HepG2 (cell line): Measurements from ENCODE around the gene SMARCB1. TPM values are rescaled to one million over a fixed set of nuclear protein-coding genes. Genes with fewer than 3 reads are reported as not detected.

Experiments used
- CENPX ChIP-seq: sonication (generic); formaldehyde crosslinking; IDR thresholded peaks from 2 replicates; pipeline ENCODE4 v1.9.0; 2021; ENCODE audit warnings: mild to moderate bottlenecking, missing genetic modification reagents, moderate library complexity
- FOXA3 ChIP-seq: IDR thresholded peaks from 2 replicates; pipeline ENCODE4 v1.6.1; 2016; ENCODE audit warnings: missing genetic modification reagents, missing compliant biosample characterization
- GPN1 ChIP-seq: sonication (generic); formaldehyde crosslinking; IDR thresholded peaks from 2 replicates; pipeline ENCODE4 v1.5.1; 2020; ENCODE audit warnings: missing genetic modification reagents, borderline replicate concordance
- HMGA1 ChIP-seq: sonication (generic); formaldehyde crosslinking; conservative IDR thresholded peaks from 2 replicates; pipeline ENCODE4 v1.4.0; 2020; ENCODE audit warnings: missing genetic modification reagents
- JUNB ChIP-seq: sonication (generic); formaldehyde crosslinking; IDR thresholded peaks from 2 replicates; pipeline ENCODE4 v1.8.0; 2022; ENCODE audit warnings: missing genetic modification reagents, mild to moderate bottlenecking, borderline replicate concordance
- KLF9 ChIP-seq: IDR thresholded peaks from 2 replicates; pipeline ENCODE4 v1.6.1; 2016; ENCODE audit warnings: low read depth
- MEF2D ChIP-seq: sonication (generic); formaldehyde crosslinking; IDR thresholded peaks from 2 replicates; pipeline ENCODE4 v1.5.1; 2020; ENCODE audit warnings: mild to moderate bottlenecking, missing genetic modification reagents
- SPEN ChIP-seq: sonication (generic); formaldehyde crosslinking; IDR thresholded peaks from 2 replicates; pipeline ENCODE4 v1.5.1; 2020; ENCODE audit warnings: low read depth, mild to moderate bottlenecking, missing genetic modification reagents
- ZNF646 ChIP-seq: sonication (generic); formaldehyde crosslinking; IDR thresholded peaks from 2 replicates; pipeline ENCODE4 v1.9.0; 2021; ENCODE audit warnings: mild to moderate bottlenecking, missing genetic modification reagents
- polyA plus RNA-seq, 8 experiments: library from polyadenylated mRNA; depleted of rRNA in 3 of 8; stranded (reverse) in 7 of 8; unstranded in 1 of 8; fragments of >200 nt; fragmentation: Illumina TruSeq in 4 of 8; extraction: Trizol in 4 of 8; gene quantifications; 2 replicates each; pipeline versions ENCODE4 v1.2.1 to v1.2.3, GENCODE V29; 2011 to 2016; ENCODE audit warnings: low read depth in 4 of 8, missing spikeins in 1 of 8, mixed read lengths in 1 of 8; ENCODE audit not compliant: insufficient read depth in 1 of 8
- total RNA-seq, 5 experiments: library from RNA; depleted of rRNA; stranded (reverse); fragments of >200 nt; fragmentation: Illumina TruSeq; extraction: Trizol; gene quantifications; 2 replicates each; pipeline ENCODE4 v1.2.3, GENCODE V29; 2016; ENCODE audit warnings: low read depth in 1 of 5
- TF ChIP-seq, protein P1 (sequence below): sonication (generic); formaldehyde crosslinking; IDR thresholded peaks from 2 replicates; pipeline ENCODE4 v1.8.1; 2023; ENCODE audit warnings: missing genetic modification reagents, mild to moderate bottlenecking, borderline replicate concordance
- TF ChIP-seq, protein P2 (sequence below): sonication (generic); formaldehyde crosslinking; IDR thresholded peaks from 2 replicates; pipeline ENCODE4 v1.9.0; 2022; ENCODE audit warnings: missing genetic modification reagents, mild to moderate bottlenecking, borderline replicate concordance

Gene SMARCB1
- total and polyA plus RNA-seq, 2 of the 13 experiments (the other 11 are each of a cell fraction or from before 2014, with no cell fraction given) = 74.0 to 166 TPM

GRCh38 chr22:23779083-23779482 lies 7.7 kb upstream of the SMARCB1 start (continued):
- TF ChIP-seq FOXA3 (CRISPR knock-in tag) (no peak), HMGA1 (CRISPR knock-in tag) (no peak), SPEN (no peak), KLF9 (CRISPR knock-in tag) (no peak), CENPX (no peak), ZNF646 (no peak), GPN1 (CRISPR knock-in tag) (no peak), JUNB (CRISPR knock-in tag) (no peak), MEF2D (CRISPR knock-in tag) (no peak)
- TF ChIP-seq, protein P1, sequence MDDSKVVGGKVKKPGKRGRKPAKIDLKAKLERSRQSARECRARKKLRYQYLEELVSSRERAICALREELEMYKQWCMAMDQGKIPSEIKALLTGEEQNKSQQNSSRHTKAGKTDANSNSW (CRISPR knock-in tag) = no peak
- TF ChIP-seq, protein P2, sequence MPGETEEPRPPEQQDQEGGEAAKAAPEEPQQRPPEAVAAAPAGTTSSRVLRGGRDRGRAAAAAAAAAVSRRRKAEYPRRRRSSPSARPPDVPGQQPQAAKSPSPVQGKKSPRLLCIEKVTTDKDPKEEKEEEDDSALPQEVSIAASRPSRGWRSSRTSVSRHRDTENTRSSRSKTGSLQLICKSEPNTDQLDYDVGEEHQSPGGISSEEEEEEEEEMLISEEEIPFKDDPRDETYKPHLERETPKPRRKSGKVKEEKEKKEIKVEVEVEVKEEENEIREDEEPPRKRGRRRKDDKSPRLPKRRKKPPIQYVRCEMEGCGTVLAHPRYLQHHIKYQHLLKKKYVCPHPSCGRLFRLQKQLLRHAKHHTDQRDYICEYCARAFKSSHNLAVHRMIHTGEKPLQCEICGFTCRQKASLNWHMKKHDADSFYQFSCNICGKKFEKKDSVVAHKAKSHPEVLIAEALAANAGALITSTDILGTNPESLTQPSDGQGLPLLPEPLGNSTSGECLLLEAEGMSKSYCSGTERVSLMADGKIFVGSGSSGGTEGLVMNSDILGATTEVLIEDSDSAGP = peak; percentile 29; the same call in 1 of the 2 replicates
